GM21786 (cell line): Measurements from ENCODE around the gene SH3BP4.
"Not testable (repeated sequence)": the region's sequence is repeated elsewhere in the genome, so short reads cannot be mapped to it uniquely, and the experiment has no call there.

ENCODE experiments used
- ATAC-seq: cut with Tn5 transposase; IDR thresholded peaks from one replicate; pipeline ENCODE4 v1.9.1; 2021; ENCODE audit not compliant: unreplicated experiment

SH3BP4 gene

DNA sequence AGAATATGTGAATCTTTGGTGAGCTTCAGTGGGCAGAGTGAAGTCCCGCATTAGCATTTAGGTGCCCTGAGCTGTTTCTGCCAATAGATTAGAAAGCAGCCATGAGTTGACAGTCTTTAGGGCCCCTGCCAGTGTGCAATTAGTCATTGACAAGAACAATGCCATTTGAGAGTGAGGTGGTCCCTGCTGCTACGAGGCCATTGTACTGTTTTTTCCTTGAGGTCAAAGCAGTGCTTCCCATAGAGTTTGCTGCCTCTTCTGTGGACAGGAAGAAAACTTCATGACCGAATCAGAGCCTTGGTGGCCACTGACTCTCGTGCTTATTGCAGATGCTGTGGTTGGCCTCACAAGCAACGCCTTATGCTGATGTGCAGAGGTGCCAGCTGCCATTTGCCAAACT is 102.7 kb downstream of the SH3BP4 start:
- no peak for ATAC-seq

DNA sequence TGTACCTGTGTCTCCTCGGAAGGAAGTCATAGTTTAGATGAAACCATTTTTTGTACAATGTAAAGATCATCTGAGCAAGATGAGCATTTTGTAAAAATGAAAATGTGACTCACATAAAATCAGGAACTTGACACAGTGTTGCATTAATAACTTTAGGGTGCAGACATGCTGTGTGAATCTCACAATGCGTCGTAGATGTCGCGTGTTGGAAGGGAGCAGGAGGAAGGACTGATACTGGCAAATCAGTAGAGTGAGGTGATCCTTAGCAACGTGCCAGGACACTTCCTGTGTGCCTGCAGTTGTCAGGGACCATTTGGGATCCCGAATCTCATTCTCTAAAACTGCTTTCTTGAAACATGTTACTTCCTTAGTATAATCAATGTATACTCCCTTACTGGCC is 103.1 kb downstream of the SH3BP4 start:
- no peak for ATAC-seq

DNA sequence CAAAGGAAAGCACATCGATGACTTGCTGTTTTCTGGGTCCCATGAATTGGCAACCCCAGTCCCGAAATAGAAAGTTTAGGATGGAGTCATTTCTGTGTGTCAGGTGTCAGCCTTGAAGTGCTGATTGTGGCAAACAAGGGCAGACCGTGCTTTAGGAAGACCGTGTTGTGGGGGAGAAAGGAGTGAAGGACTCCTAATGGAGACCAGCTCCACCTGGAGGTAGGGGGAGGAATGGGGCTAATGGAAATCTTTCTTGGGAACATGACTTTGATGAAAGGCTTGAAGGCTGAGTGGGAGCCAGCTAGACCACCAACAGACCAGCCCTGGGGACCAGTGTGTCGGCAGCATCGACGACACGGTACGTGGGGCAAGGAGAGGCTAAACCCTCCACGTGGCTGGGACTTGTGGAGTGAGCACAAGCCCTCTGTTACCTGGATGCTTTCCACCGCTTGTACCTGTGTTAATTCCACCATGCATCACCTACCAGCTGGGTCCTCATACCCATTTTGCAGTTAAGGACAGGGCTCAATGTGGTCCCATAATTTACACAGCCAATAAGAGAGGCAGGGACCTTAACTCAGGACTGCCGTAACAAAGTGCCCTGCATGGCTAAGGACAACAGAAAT is 104.2 kb downstream of the SH3BP4 start:
- no peak for ATAC-seq

DNA sequence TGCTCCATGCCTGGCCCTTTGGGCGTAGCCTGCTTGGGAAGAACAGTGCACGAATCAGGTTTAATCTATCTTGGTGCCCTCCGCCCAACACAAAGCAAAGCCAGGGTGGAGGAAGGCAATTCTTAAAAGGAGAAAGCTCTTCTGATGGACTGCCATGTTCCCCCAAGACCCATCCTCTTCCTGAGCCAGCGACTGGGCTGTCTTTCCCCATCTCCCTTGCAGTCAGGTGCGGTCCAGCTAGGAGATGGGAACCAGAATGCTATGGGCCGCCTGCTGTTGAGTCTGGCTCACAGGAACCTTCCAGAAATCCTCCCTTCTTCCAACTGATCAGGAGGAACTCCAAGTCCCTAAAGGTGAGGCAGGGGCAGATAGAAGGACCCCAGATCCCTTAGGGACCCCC is 105.0 kb downstream of the SH3BP4 start:
- ATAC-seq: no peak

DNA sequence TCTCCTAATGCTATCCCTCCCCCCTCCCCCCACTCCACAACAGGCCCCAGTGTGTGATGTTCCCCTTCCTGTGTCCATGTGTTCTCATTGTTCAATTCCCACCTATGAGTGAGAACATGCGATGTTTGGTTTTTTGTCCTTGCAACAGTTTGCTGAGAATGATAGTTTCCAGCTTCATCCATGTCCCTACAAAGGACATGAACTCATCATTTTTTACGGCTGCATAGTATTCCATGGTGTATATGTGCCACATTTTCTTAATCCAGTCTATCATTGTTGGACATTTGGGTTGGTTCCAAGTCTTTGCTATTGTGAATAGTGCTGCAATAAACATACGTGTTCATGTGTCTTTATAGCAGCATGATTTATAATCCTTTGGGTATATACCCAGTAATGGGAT is 105.8 kb downstream of the SH3BP4 start:
- not testable (repeated sequence) for ATAC-seq

DNA sequence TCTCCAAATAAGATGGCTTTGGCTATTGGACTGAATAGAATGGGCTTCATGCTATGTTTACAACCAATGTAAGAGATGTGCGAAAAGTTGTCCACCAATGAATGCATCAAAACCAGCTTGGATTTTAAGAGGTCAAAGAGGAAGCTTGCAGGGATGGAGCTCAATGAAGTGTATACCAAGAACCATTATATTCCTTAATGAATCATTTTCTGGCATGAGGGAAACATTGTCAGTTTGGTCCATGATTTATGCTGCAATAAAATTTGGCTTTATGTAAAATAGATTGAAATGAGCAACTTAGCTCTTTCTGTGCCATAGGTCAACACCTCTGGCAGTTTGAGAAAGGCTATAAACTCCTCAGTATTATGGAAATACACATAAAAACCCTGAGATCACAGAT is 107.3 kb downstream of the SH3BP4 start:
- ATAC-seq: no peak

DNA sequence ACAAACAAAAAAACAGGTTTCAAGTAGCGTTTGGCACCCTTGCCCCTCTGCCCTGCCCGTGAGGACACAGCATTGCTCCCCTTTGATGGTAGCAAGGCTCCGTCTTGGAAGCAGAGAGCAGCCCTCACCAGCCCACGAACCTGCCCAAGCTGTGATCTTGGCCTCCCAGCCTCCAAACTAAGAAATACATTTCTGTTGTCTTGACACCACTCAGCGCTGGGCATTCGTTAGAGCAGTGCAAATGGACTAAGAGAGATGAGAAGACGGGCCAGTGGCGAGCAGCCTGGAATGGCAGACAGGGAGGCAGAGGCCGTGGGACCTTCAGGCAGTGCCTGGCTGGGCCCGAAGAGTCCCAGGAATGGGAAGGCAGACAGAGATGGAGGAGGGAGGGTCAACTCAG is 109.8 kb downstream of the SH3BP4 start:
- ATAC-seq: no peak

DNA sequence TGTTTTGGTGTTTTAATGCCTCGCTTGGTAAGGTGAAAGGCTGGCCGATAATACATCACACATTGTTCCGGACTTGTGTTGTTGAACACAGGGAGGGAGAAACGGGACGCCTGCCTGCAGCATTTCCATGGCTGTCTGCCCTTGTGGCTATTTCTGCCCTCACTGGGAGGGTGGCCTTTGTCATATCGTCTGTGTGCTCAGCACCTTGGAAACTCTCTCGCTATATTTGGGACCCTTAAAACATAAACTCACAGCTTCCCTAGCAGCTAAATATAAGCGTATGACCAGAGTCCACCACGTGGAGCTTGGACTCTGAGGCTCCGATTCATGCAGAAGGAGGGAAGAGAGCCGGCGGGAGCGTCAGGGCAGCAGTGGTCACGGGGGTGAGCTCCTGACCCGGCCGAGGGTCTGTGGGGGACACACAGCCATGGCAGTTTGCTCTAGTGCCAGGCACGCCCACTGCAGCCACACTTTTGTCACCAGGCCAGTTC is 111.7 kb downstream of the SH3BP4 start:
- no peak for ATAC-seq

DNA sequence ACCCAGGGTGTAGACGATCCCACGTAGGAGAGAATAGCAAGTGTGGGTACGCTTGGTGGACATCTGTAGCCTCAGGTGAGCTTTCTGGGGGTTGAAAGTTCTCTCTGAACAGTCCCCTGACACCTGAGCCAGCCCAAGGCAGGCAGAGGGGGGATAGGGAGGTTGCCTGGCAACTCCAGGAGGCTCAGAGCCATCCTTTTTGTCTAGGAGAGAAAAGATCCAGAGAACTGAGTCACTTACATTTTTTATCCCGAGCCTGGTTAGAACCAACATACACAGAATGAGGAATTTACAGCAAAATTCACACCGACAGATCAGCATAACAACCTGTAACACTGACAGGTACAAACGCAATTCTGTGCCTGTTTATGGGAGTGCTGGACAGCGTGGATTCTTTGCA is 113.2 kb downstream of the SH3BP4 start:
- ATAC-seq: no peak

DNA sequence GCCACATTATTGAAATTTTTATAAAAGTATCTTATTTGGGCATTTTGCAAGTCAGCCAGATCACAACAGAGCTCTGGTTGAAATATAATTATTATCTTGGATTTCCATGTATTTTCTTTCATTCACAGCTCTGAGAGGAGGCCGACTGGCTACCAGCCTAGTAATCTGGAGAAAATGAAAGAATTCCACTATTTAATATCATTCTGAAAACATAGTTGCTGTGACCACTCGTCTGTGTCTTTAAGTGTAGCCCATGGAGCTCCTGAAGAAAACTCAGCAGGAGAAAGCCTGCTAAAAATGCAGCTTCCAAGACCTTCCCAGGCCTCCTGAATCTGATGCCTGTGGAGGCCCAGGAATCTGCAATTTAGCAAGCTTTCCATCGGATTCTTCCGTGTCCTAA is 114.7 kb downstream of the SH3BP4 start:
- ATAC-seq: no peak

DNA sequence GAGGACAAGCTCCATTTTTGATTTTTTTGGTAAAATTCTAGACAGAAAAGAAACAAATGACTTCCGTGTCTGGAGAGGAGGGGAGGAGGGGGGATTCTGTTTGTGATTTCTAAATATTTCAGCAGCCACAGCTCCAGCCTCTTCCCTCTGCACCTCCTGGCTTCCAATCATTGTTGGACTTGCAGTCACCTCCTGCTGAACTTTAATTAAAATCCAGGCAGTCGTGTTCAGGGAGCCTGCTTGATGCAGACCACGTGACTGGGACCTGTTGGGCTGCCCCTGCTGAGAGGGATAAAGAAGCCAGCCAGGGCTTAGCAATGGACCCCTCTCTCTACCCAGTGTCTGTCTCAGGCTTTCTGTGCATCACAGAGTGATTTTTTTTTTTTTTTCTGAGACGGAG is 115.1 kb downstream of the SH3BP4 start:
- ATAC-seq: no peak

DNA sequence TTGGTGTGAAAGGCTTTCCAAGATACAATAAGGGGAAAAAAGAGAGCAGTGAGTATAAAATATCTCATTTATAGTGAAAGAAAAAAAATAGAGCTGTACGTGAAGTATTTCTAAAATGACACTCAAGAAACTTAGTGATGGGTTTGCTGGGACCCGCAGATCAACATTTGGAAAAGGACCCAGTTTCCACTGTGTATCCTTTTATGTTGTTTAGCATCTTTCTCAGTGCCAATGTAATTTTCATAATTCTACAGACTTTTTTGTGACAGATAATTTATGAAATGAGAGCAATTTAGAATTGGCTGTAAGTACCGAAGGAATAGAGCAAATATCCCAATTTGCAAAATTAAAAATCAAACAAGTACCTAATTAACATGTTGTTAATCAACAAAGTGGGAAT is 116.9 kb downstream of the SH3BP4 start:
- ATAC-seq: no peak

DNA sequence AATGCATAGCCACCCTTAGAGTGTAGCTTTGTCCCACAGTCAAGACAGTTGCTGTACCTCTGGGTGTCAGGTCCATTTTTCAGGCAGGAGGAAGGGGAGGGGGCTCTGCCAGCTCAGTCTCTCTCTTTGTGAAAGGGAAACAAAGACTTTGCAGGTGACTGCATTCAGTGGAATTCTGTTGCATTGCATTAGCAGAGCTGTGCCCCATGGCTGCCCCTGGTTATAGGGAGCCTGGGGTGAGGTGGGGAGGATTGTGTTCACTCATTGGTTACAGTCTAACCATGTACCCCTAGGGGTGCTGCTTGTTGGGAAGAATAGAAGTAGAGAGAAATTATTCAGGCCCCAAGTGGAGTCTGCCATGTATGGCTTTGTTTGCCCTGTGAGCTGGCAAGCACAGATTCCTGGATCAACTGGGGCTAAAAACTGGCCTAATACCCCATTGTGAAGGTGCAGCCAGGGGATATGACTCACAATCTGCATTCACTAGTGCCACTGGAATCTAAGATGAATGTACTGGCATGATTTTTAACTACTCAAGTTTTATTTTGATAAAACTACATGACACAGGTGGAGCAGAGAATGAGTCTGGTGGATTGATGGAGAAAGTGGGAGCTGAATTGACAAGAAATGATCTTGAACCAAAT is 118.4 kb downstream of the SH3BP4 start:
- no peak for ATAC-seq

DNA sequence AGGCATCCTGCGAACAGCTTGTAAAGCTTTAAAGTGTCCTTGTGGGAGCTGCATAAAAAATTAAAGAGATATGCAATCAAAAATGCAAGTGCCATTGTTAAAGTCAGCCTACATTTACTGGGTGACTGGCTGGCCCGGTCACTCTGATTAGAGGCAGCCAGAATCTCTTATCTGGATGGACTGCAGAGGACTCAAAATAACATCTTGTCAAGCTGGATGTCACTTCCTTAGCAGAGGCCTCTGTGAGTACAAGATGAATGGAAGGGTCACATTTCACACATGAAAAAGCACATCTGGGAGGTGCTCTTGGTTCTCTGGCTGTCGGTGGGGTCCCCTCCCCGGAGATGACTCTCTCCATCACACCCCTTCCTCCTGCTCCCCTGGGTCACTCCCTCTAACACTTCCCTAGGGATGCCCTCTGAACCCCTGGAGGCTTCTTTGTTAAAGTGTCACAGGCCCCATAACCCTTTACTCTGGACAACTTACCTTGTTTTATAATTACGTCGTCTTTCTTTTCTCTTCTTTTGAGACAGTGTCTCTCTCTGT is 122.1 kb downstream of the SH3BP4 start:
- no peak for ATAC-seq

DNA sequence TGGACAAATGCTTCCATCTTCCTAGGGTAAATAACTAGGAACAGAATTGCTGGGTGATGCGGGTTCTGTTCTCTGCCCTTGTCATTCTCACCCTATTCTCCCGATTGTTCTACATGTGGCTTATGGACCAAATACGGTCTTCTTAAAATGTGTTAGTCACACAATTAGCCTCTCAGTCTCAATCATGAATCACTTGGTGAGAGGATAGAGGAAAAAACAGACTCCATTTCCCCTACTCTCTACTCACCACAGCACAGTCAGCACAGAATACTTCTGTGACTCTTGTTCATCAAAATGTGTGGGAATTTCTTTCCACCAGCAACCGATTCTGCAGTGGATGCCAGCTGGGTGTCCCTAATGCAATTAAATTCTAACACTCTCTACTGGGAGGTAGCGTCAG is 125.2 kb downstream of the SH3BP4 start:
- no peak for ATAC-seq

DNA sequence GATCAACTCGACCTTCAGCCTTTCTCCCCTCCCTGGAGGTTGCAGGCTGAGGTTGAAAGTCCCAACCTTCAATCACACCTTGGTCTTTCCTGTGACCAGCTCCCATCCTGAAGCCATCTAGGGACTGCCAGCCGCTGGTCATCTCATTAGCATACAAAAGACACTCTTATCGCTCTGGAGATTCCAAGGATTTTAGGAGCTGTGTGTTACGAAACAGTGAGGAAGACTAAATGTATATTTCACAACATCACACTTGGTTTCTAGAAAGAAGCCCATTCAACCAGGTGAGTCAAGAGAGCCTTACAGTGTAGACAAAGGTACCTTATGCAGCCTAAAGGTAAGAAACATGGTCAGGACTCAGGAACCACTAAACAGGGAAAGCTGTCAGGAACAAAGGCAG is 126.4 kb downstream of the SH3BP4 start:
- no peak for ATAC-seq

DNA sequence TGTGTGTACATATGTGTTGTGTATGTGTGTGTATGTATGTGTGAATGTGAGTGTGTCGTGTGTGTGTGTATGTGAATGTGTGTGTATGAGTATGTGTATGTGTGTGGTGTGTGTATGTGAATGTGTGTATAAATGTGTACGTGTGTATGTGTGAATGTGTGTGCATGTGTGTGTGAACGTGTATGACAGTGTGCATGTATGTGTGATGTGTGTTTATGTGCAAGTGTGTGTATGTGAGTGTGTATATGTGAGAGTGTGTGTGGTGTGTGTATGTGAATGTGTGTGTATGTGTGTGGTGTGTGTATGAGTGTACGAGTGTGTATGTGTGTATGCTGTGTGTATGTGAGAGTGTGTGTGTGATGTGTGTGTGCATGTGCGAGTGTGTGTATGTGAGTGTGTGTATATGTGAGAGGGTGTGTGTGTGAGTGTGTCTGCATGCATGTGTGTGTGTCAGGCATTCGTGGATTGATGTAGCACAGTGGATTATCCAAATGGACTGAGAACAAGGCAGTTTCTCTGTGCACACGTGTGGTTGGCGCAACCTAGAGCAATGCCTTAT is 127.2 kb downstream of the SH3BP4 start:
- no peak for ATAC-seq

DNA sequence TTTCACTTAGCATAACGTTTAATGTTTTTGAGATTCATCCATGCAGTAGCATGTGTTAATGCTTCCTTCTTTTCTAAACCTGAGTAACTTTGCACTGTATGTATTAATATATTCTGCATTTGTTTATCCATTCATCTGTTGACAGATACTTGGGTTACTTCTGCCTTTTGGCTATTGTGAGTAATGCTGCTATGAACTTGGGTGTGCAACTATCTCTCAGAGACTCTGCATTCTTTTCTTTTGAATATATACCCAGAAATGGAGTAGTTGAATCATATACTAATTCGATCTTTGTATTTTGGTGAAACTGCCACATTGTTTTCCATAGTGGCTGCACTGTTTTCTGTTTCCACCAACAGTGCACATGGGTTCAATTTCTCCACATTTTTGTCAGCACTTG is 128.3 kb downstream of the SH3BP4 start:
- no peak for ATAC-seq

DNA sequence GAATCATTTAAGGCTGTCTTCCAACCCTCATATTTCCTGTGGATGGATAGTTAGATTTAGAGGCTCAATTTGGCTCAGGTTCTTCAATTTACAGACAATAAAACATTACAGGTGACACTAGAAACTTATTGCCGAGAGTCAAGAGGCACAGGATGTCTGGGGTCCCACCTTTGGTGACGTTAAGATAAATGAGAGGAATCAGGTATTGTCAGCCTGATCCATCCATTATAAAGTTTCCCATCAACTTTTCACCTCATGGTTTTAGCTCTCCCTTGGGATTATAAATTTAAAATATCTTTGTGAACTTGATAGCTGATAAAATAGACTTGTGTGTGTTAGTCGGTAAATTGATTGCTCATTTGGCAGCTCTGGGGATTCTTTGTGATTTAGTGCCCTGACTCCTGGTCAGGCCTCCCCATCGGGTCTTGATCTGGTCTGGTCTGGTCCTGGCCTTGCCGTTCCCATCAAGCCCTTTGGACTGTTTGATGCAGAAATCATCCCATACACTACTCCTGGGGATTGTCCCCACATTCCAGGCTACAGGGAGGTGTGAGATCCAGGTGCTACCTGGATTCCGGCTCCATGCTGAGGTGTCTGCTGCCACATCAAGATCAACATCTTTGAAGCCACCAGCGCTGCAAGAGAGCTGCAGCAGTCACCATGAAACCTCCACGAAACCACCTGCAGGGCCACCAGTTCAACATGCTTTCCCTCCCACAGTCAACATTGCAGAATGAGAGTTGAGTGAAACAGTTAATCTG is 130.9 kb downstream of the SH3BP4 start:
- no peak for ATAC-seq

DNA sequence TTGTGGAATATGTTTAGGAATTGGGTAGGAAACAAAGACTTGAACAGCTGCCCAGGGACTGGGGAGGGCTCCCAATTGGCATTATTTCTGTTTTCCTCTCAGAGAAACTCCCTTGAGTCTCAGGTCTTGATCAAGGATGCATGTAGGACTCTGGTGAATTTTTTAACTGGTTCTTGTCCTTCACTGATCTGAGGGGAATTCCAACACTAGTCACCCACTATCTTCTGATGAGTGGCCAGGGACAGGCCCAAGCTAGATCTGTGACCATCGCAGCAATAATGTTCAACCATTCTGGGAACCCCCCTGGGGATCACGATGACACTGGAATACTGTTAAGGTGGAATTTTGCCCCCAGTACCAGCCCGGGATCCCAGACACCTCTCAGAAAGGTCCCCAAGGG is 132.0 kb downstream of the SH3BP4 start:
- ATAC-seq: no peak

DNA sequence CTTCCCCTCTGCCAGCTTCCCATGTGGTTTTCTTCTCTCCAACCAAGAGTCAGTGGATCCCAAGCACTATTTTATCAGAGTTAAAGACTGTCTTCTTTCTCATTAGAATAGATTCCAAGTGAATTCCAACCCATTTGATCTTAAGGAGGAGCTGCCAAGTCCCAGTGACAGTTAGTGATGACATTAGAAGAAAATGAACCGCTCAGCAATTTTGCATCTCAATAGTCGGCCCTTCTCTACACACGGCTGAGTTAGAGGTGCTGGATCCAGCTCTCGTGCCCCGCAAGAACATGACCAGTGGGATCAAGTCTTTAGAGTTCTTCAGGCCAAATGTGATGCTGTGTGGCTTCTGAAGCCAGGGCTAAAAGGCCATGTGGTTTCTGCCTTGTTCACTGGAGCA is 132.6 kb downstream of the SH3BP4 start:
- ATAC-seq: no peak

DNA sequence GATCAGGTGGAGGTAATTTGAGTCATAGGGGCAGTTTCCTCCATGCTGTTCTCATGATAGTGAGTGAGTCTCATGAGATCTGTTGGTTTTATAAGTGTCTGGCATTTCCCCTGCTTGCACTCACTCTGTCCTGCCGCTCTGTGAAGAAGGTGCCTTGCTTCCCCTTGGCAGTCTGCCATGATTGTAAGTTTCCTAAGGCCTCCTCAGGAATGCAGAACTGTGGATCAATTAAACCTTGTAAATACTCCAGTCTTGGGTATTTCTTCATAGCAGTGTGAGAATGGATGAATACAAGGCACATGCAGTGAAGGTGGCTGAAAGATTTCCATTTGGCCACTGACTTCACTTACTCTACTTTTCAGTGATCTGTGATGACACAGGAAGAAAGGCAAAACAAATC is 133.7 kb downstream of the SH3BP4 start:
- ATAC-seq: no peak
